Stimulated activated CD4-positive, alpha-beta T cell treated with anti-CD3 and anti-CD28 coated beads, Interleukin-4, amount 100 ng/mL, for 24 hours (primary cell): ENCODE data around the gene FFAR3.

Source experiments
- DNase-seq: peaks from one replicate; pipeline ENCODE4 v3.0.0-alpha.2; 2020

Gene FFAR3

DNA sequence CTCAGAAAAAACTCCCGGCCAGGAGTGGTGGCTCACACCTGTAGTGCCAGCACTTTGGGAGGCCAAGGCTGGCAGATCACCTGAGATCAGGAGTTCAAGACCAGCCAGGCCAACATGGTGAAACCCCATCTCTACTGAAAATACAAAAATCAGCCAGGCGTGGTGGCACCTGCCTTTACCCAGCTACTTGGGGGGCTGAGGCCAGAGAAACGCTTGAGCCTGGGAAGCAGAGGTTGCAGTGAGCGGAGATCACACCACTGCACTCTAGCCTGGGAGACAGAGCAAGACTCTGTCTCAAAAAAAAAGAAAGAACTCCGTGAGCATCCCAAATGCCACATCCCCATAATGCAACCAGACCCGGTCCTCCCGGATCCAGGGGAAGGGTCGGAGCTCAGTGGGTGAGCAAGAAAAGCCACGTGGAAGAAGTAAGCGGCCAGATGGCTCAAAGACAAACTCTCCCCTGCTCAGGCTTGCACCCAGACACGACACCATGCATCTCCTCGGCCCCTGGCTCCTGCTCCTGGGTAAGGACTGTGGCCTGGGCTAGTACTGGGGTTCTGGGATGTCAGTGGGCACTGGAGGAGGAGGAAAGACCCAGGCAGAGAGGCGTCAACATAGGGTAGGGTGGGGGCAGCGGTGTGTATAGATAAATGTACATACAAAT is 26.6 kb upstream of the FFAR3 start:
- DNase-seq = no peak

- peak; percentile 16 for DNase-seq
Measured at GRCh38 chr19:35332817-35333216, 25.4 kb upstream of the FFAR3 start.

- no peak for DNase-seq
Measured at GRCh38 chr19:35334144-35334753, 24.0 kb upstream of the FFAR3 start.

DNA sequence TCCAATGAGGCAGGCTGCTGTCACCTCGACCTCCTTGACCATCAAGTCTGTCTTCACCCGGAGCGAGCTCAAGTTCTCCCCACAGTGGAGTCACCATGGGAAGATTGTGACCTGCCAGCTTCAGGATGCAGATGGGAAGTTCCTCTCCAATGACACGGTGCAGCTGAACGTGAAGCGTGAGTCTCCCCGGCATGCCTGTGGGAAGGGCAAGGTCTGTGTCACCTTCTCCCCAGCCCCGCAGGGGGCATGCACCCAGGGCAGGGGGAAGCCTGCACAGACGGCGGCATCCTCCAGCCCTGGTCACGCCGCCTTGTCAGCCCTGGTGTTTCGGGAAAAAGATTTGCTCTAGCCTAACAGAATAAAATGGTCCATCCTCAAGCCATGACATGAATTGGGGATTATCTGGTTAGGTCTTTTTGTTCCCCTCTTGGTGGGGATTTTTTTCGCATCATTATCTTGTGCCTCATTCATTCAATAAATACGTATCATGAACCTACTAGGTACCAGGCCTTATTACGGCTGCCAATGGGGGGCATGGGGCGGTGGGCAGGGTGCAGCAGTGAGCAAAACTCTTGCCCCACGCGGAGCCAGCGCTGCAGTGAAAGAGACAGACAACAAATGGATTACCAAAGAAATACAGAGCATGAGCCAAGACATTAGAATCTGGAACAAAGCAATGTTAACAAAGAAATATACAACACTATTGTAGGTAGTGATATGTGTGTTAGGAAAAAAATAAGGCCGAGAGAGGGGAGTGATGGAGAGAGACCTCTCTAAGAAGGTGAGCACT is 21.9 kb upstream of the FFAR3 start:
- no peak for DNase-seq

GRCh38 chr19:35337097-35337983 is 20.9 kb upstream of the FFAR3 start:
- DNase-seq = no peak

GRCh38 chr19:35337984-35338296 is 20.3 kb upstream of the FFAR3 start:
- DNase-seq = no peak

DNA sequence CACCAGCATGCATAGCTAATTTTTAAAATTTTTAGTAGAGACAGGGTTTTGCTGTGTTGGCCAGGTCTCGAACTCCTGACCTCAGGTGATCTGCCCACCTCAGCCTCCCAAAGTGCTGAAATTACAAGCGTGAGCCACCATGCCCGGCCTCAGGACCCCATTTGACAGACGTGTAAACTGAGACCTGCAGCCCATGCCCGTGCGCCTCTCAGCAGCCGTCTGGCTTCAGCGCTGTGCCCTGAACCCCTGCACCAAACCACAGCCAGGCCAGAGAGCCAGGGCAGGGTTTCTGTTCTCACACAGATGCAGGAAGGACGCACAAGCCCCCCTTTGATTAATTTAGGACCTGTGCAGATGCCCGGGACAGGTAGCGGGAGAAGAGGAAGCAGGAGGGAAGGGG is 17.8 kb upstream of the FFAR3 start:
- DNase-seq = no peak

DNA sequence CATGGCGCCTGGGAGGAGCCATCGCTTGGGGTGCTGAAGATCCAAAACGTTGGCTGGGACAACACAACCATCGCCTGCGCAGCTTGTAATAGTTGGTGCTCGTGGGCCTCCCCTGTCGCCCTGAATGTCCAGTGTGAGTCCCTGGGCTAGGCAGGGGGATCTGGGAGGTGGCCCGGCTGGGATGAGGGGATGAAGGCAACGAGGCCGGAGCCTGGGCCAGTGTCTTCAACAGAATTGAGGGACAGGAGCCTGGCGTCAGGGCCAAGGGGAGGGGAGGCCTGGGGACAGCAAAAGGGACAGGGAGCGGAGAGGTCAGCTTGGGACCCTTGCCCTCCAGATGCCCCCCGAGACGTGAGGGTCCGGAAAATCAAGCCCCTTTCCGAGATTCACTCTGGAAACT is 17.3 kb upstream of the FFAR3 start:
- DNase-seq = no peak

- no peak for DNase-seq
Measured at GRCh38 chr19:35341565-35342225, 16.6 kb upstream of the FFAR3 start.

DNA sequence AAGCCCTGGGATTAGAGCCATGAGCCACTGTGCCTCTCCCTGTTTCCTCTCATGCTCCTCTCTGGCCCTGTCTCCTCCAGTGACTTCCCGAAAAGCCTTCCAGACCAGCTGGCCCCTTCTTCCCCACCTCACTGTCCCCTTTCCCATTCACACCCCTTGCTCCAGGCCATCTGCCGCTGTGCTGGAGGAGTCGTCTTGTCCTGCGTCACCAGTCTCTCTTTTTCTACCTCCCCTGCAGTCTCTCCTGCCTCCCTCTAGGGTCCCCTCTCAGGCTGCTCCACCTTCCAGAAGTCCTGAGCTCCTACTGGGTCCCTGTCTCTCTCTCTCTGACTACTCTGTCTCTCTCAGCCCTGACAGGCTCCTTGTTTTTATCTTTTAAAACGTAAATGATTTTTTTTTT is 15.8 kb upstream of the FFAR3 start:
- no peak for DNase-seq

DNA sequence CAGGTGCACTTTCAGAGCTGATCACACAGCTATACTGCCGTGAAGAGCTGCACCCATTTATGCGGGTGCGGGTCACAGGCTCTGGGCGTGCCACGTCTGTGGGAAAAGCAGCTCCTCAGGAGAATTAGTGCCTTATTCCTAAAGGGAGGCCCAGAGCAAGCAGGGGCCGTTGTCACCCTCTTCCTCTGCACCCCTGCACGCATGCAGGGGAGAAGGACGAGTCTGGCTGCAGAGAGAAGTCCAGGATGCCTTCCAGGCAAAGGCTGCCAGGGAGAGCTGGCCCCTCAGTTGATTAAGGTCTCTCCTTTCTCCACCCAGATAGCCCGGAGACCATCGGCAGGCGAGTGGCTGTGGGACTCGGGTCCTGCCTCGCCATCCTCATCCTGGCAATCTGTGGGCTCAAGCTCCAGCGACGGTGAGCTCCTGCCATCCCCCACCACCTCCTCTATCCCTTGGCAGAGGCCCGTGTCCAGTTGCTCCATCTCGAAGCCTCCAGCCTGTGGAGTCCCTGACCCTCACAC is 13.7 kb upstream of the FFAR3 start:
- no peak for DNase-seq

- no peak for DNase-seq
Measured at GRCh38 chr19:35345671-35346111, 12.6 kb upstream of the FFAR3 start.

- peak; percentile 63 for DNase-seq
Measured at GRCh38 chr19:35346193-35347052, 11.8 kb upstream of the FFAR3 start.

DNA sequence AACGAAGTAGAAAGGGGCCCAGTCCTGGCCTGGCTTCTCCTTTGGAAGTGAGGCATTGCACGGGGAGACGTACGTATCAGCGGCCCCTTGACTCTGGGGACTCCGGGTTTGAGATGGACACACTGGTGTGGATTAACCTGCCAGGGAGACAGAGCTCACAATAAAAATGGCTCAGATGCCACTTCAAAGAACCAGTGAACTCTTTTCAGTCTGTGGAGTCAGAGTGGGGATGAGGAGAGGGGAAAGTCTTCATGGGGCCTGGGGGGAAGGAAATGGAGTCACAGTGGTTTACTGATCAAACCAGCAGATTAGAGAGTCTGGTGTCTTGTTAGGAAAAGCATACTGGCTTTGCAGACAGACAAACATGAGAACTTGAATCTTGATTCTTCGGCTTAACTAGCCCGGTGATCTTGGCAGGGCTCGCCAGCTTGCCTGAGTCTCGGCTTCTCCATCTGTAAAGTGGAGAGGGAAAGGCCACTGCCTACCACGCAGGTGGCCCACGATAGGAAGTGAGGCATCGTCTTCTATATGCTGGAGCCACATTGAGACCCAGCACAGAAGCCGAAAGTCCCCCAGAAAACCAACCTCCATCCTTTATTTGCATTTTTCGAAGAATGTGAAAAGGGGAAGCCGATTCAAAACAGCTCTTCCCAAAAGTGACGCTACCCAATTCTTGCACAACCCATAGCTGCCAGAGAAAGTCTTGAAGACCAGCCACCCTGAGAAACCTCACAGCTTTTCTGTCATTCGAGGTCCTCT is 10.9 kb upstream of the FFAR3 start, which contains the start of gene FFAR1:
Gene FFAR1, plus strand, starts transcription at position 732 of the 759 bp plus-strand sequence. CDS start 3,650 bp downstream, outside the sequence.
- peak; percentile 54 for DNase-seq

DNA sequence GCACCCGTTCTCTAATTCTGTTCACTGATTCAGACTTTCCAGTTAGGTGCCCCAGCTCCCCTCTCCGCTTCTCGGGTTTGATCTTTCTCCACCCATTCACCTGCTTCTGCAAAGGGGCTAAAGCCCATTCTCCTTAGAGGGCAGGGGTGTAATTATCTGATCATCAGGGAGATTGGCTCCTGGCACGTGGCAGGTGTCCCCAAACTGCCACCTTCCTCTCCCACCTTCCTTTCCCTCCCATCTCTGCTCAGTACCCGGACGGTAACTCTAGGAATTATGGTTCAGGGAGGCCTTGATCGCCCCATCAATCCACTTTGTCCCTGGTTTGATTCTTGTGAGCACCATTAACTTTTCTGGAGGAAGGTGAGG is 10.3 kb upstream of the FFAR3 start:
- DNase-seq = no peak

- no peak for DNase-seq
Measured at GRCh38 chr19:35348911-35349611, 9.2 kb upstream of the FFAR3 start.

DNA sequence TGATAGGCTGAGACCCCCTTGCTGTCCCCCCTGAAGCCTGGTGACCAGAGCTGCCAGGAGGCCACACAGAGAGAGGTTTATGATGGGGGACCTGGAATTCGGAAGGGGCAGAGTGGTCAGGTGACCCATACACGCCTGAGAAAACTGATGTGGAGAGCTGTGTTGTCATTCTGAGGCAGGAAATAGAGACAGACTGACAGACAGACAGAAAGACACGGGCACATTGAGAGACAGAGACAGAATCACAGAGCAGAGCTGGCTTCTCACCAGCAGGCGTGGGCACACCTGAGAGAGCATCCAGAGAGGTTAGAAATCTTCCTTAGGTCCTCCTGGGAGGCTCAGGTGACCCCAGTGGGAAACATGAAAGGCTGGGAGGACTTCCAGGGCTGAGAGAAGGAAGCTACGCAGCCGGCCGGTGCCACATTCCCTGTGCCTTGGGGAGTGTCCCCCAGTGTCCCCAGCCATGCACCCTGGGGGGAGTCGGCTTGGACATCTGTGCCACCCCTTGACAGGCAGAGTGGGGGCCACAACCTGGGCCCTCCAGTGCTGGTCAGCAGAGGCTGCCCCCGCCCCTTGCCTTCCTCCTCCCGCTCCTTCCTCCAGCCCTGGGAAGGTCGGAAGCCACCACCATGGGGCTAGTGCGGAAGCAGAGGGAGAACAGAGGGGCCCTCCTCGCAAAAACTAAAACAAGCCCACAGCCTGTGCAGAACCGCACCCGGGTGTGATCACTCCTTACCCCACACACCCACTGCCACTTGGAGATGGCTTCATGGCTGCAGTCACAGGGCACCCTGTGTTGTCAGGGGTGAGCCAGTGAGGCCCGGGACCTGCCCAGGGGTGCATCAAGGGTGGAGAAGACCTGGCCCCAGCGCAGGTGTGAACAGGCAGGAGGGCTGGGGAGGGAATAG is 8.4 kb upstream of the FFAR3 start:
- DNase-seq = no peak

- no peak for DNase-seq
Measured at GRCh38 chr19:35350591-35350990, 7.7 kb upstream of the FFAR3 start.
